ENCODE results near the gene RHOV.

Gene RHOV

GRCh38 chr15:40902605-40903561, 28.8 kb upstream of the RHOV start:
- DNase-seq (ENCODE audit: low read depth): peak; percentile 38
- TF ChIP-seq, protein P1, sequence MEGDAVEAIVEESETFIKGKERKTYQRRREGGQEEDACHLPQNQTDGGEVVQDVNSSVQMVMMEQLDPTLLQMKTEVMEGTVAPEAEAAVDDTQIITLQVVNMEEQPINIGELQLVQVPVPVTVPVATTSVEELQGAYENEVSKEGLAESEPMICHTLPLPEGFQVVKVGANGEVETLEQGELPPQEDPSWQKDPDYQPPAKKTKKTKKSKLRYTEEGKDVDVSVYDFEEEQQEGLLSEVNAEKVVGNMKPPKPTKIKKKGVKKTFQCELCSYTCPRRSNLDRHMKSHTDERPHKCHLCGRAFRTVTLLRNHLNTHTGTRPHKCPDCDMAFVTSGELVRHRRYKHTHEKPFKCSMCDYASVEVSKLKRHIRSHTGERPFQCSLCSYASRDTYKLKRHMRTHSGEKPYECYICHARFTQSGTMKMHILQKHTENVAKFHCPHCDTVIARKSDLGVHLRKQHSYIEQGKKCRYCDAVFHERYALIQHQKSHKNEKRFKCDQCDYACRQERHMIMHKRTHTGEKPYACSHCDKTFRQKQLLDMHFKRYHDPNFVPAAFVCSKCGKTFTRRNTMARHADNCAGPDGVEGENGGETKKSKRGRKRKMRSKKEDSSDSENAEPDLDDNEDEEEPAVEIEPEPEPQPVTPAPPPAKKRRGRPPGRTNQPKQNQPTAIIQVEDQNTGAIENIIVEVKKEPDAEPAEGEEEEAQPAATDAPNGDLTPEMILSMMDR (conservative IDR thresholded peaks at IDR 0.05; ENCODE audit: low read length): no peak
- no peak overlapping the region for H3K4me3 ChIP-seq (ENCODE audit: low read length)

DNA sequence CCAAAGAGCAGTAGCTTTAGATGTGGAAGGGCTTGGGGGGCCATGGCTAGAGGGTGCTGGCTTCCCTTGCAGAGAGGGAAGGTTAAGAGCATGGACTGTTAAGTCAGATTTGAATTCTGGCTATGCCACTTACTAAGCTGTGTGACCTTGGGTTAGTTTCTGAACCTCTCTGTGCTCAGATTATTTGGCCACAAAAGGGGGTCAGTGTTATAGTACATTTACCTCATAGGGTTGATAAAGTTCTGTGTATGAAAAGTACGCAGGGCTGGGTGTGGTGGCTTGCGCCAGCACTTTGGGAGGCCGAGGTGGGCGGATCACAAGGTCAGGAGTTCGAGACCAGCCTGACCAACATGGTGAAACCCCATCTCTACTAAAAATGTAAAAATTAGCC, 27.0 kb upstream of the RHOV start:
- H3K4me3 ChIP-seq (ENCODE audit: low read length): no peak overlapping the region
- DNase-seq (ENCODE audit: low read depth): no peak
- TF ChIP-seq, protein P1 (conservative IDR thresholded peaks at IDR 0.05; ENCODE audit: low read length): no peak

- H3K4me3 ChIP-seq (ENCODE audit: low read length): no peak overlapping the region
- TF ChIP-seq, protein P1 (conservative IDR thresholded peaks at IDR 0.05; ENCODE audit: low read length): no peak
Measured at GRCh38 chr15:40900256-40901052, 26.4 kb upstream of the RHOV start.

DNA sequence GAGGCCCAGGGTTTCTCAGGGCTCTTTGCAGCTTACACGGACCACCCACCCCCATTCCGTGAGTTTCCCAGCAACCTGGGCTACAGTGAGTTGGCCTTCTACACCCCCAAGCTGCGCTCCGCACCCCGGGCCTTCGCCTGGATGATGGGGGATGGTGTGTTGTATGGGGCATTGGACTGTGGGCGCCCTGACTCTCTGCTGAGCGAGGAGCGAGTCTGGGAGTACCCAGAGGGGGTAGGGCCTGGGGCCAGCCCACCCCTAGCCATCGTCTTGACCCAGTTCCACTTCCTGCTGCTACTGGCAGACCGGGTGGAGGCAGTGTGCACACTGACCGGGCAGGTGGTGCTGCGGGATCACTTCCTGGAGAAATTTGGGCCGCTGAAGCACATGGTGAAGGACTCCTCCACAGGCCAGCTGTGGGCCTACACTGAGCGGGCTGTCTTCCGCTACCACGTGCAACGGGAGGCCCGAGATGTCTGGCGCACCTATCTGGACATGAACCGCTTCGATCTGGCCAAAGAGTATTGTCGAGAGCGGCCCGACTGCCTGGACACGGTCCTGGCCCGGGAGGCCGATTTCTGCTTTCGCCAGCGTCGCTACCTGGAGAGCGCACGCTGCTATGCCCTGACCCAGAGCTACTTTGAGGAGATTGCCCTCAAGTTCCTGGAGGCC, 25.6 kb upstream of the RHOV start:
- H3K4me3 ChIP-seq (ENCODE audit: low read length): no peak overlapping the region
- TF ChIP-seq, protein P1 (conservative IDR thresholded peaks at IDR 0.05; ENCODE audit: low read length): no peak
- DNase-seq (ENCODE audit: low read depth): no peak

More at GRCh38 chr15:40900256-40901052, 26.4 kb upstream of the RHOV start:
- no peak for DNase-seq (ENCODE audit: low read depth)

GRCh38 chr15:40894681-40895448, 20.8 kb upstream of the RHOV start:
- TF ChIP-seq, protein P1 (conservative IDR thresholded peaks at IDR 0.05; ENCODE audit: low read length): peak; percentile 64
- DNase-seq (ENCODE audit: low read depth): peak; percentile 70
- H3K4me3 ChIP-seq (ENCODE audit: low read length): peak overlapping the region; percentile 94

All from AG10803 (cell line).